A549 (cell line): ENCODE data around the gene PRTG.

Source experiments
- JUNB ChIP-seq: fragments of >200 bp; sonication (Bioruptor Twin); formaldehyde crosslinking; IDR thresholded peaks from 2 replicates; pipeline ENCODE4 v1.6.1; 2016
- TF ChIP-seq, protein P1 (sequence below): fragments of 450-650 bp; IDR thresholded peaks from 2 replicates; pipeline ENCODE4 v1.6.1; 2014; ENCODE audit warnings: antibody characterized with exemption

DNA sequence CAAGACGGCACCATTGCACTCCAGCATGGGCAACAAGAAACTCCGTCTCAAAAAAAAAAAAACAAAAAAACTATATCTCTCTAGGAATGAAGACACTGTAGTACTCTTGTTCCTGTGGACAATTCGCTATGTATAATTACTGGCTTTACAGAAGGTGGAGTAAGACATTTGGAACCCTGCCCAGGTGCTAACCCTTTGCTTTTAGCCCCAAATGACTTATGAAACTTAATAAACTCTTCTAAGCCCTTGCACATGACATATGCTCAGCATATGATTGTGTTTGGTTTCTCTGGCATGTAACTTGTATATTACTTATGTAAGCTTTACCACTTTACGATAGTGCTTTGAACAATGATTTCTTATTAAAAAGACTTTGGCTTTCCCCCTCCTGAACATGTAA lies 27.3 kb upstream of the PRTG start:
- TF ChIP-seq, protein P1, sequence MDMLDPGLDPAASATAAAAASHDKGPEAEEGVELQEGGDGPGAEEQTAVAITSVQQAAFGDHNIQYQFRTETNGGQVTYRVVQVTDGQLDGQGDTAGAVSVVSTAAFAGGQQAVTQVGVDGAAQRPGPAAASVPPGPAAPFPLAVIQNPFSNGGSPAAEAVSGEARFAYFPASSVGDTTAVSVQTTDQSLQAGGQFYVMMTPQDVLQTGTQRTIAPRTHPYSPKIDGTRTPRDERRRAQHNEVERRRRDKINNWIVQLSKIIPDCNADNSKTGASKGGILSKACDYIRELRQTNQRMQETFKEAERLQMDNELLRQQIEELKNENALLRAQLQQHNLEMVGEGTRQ, result no peak
- no peak for TF ChIP-seq JUNB
